ENCODE results near the gene ADRM1.

The ADRM1 gene

DNA sequence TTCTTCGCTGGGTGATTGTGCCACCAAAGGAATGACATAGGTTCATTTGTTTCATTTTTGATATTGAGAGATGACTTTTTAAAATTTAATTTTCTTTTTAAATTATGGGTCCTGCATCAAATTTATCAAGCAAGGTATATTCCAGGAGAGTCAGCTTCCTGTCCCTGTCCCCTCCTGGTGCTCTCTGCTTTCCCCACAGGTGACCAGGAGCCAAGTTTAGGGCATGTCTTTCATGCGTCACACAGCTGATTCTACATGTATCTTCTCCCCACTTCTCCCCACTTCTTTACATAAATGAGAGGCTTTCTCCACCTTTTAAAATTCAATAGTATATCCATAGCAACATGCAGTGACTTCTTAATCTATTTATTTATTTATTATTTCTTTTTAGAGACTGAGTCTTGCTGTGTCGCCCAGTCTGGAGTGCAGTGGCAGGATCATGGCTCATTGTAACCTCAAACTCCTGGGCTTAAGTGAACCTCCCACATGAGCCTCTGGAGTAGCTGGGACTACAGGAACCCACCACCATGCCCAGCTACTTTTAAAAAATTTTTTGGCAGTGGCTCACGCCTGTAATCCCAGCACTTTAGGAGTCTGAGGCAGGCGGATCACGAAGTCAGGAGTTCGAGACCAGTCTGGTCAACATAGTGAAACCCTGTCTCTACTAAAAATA is 34.4 kb upstream of the ADRM1 start:
- Histone ChIP-seq H3K4me3 (ENCODE audit: low read length) (no peak overlapping the region), H3K4me1 (ENCODE audit: control insufficient read depth, insufficient read depth, low read length) (no peaks in the 10 kb centered on the region), H3K27me3 (ENCODE audit: control insufficient read depth, insufficient read depth, low read length) (no peaks in the 10 kb centered on the region), H3K27ac (ENCODE audit: low read depth, low read length) (no peak overlapping the region), H3K9ac (ENCODE audit: low read length) (no peak overlapping the region), H3K36me3 (ENCODE audit: control insufficient read depth, insufficient read depth, low read length) (peaks cover 22% of the 10 kb centered on the region)

DNA sequence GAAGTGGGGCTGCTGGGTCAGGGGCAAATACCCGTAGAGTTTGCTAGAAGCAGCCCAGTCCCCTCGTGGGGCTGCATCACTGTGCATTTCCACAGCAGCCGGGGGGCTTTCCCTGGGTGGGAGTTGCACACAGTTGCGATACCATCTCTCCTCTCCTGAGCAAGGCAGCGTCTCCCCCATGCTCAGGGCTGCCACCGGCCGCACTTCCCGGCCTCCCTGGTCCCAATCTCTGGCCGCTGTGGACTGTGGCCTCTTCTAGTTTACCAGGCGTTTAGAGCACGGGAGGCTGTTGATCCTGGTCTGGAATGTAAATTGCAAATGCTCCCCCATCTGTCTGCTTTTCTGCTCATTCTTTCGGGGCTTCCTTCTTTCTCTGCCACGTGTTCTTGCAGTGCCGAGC is 33.4 kb upstream of the ADRM1 start:
- Histone ChIP-seq H3K27ac (ENCODE audit: low read depth, low read length) (no peak overlapping the region), H3K36me3 (ENCODE audit: control insufficient read depth, insufficient read depth, low read length) (peaks cover 30% of the 10 kb centered on the region), H3K4me3 (ENCODE audit: low read length) (no peak overlapping the region), H3K4me1 (ENCODE audit: control insufficient read depth, insufficient read depth, low read length) (no peaks in the 10 kb centered on the region), H3K27me3 (ENCODE audit: control insufficient read depth, insufficient read depth, low read length) (no peaks in the 10 kb centered on the region), H3K9ac (ENCODE audit: low read length) (no peak overlapping the region)

DNA sequence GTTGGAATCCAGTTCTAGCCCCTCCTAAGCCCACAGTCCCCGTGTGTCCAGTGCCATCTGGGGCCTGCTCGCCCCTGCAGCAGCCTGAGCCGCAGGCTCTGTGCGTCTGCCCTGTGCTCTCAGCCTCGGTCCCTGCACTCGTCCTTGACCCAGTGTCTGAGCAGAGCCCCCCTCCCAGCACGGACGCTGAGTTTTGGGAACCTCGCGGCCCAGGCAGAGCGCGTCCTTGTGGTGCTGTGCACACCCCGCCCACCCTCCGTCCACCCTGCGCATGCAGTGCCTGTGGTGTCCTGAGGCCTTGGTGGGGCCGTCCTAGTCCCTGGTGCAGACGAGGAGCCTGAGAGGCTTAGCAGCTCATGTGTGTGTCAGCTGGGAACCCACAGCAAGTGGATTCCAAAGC is 32.9 kb upstream of the ADRM1 start:
- no peak overlapping the region for H3K27ac ChIP-seq (ENCODE audit: low read depth, low read length)

DNA sequence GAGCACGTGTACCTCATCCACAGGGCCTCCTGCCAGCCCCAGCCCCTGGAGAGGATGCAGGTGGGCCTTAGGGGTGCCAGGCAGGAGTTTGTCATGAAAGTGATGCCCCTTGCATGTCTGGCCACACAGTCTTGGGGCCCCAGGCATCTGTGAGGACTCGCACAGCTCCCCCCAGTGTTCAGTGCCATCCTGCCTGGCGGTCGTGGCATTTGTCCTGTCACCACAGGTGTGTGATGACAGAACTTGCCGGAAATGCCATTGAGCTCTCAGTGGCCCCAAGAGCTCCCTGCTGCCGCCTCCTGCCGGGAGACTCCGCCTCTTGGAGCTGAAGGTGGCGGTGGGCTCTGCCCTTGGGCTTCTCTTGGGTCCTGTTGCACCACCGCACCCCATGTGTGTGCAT is 30.6 kb upstream of the ADRM1 start:
- Histone ChIP-seq H3K9ac (ENCODE audit: low read length) (no peak overlapping the region), H3K4me1 (ENCODE audit: control insufficient read depth, insufficient read depth, low read length) (no peaks in the 10 kb centered on the region), H3K36me3 (ENCODE audit: control insufficient read depth, insufficient read depth, low read length) (peaks cover 24% of the 10 kb centered on the region), H3K27ac (ENCODE audit: low read depth, low read length) (no peak overlapping the region), H3K27me3 (ENCODE audit: control insufficient read depth, insufficient read depth, low read length) (no peaks in the 10 kb centered on the region), H3K4me3 (ENCODE audit: low read length) (no peak overlapping the region)

More for the DNA sequence above, 32.9 kb upstream of the ADRM1 start:
- no peak overlapping the region for H3K9ac ChIP-seq (ENCODE audit: low read length)
- no peaks in the 10 kb centered on the region for H3K4me1 ChIP-seq (ENCODE audit: control insufficient read depth, insufficient read depth, low read length)
- peaks cover 31% of the 10 kb centered on the region for H3K36me3 ChIP-seq (ENCODE audit: control insufficient read depth, insufficient read depth, low read length)
- no peaks in the 10 kb centered on the region for H3K27me3 ChIP-seq (ENCODE audit: control insufficient read depth, insufficient read depth, low read length)
- H3K4me3 ChIP-seq (ENCODE audit: low read length), result no peak overlapping the region

DNA sequence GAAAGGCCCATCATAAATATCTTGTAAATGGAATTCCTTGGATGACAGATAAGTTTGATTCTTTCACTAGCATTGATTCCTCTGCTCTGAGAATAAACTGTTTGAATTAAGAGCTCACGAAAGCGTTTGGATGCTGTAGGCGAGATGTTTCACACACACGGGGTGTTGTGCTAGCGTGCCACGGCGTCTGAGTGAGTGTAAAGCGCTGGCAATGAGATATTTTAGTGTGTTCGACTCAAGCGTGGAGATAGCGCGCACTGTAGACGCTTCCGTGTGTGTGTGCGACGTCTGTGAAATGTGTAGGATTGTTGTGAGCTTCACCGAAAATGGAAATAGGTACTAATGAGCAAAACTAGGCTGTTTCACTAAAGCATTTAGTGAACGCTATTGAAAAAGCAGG is 29.4 kb upstream of the ADRM1 start:
- no peaks in the 10 kb centered on the region for H3K4me1 ChIP-seq (ENCODE audit: control insufficient read depth, insufficient read depth, low read length)
- no peak overlapping the region for H3K27ac ChIP-seq (ENCODE audit: low read depth, low read length)
- H3K4me3 ChIP-seq (ENCODE audit: low read length), result no peak overlapping the region
- no peaks in the 10 kb centered on the region for H3K27me3 ChIP-seq (ENCODE audit: control insufficient read depth, insufficient read depth, low read length)
- H3K9ac ChIP-seq (ENCODE audit: low read length), result no peak overlapping the region
- H3K36me3 ChIP-seq (ENCODE audit: control insufficient read depth, insufficient read depth, low read length), result peaks cover 24% of the 10 kb centered on the region

DNA sequence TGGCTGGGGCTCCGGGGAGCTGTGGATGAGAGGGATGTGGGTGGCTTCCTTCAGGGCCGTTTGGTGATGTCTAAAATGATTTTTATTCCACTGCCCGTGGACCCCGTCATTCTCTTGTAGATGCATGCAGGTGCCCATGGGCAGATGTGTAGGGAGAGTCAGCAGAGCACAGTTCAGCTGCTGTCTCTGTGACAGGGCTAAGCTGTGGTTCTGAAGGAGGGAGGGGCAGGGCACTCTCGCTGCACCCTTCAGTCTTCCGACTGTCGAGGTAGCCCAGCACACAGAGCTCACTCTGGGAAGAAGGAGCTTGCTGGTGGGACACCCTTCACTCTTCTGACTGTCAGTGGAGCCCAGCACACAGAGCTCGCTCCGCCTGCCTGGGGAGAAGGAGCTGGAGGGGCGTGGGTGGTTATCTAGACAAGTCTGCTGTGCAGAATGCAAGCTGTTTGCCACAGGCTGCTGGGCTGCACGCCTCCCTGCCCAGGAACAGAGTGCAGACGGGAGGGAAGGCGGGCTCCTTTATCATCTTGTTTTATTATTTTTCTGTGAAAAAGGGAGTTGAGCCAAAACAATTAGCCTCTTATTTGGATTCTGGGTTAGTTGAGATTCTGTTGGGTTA is 28.4 kb upstream of the ADRM1 start:
- Histone ChIP-seq H3K4me1 (ENCODE audit: control insufficient read depth, insufficient read depth, low read length) (no peaks in the 10 kb centered on the region), H3K27ac (ENCODE audit: low read depth, low read length) (no peak overlapping the region), H3K36me3 (ENCODE audit: control insufficient read depth, insufficient read depth, low read length) (peaks cover 29% of the 10 kb centered on the region), H3K4me3 (ENCODE audit: low read length) (no peak overlapping the region), H3K9ac (ENCODE audit: low read length) (no peak overlapping the region), H3K27me3 (ENCODE audit: control insufficient read depth, insufficient read depth, low read length) (no peaks in the 10 kb centered on the region)

DNA sequence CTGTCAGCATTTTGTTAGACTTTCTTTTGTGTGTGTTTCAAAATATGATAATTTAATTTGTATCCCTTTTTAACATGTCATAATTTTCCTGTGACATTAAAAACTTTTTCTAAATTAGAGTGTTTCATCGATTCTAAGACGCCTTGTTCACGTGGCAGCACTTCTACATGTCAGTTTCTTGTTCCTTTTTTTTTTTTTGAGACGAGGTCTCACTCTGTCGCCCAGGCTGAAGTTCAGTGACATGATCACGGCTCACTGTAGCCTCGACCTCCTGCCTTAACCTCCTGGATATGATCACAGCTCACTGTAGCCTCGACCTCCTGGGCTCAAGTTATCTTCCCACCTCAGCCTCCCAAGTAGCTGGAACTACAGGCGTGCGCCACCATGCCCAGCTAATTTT is 27.6 kb upstream of the ADRM1 start:
- Histone ChIP-seq H3K9ac (ENCODE audit: low read length) (no peak overlapping the region), H3K4me3 (ENCODE audit: low read length) (no peak overlapping the region), H3K36me3 (ENCODE audit: control insufficient read depth, insufficient read depth, low read length) (peaks cover 36% of the 10 kb centered on the region), H3K4me1 (ENCODE audit: control insufficient read depth, insufficient read depth, low read length) (no peaks in the 10 kb centered on the region), H3K27me3 (ENCODE audit: control insufficient read depth, insufficient read depth, low read length) (no peaks in the 10 kb centered on the region), H3K27ac (ENCODE audit: low read depth, low read length) (no peak overlapping the region)

DNA sequence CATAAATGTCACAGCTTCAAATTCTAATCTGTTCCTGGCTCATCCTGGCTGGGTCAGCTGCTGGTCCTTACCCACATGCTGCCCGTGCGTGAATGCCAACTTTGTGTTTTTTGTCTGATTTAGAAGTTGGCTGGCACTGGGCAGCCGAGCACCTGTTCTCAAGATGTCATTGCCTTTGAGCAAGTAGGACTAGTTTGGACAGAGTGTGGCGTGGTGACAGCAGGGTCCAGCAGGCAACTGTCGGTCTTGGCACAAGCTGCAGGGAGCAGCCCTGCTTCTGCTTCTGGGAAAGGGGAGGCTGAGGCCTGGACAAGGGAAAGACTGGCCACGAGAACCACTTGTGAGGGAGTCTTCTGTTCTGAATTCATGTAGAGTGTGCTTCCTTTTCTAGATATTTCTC is 26.4 kb upstream of the ADRM1 start:
- Histone ChIP-seq H3K9ac (ENCODE audit: low read length) (no peak overlapping the region), H3K4me1 (ENCODE audit: control insufficient read depth, insufficient read depth, low read length) (no peaks in the 10 kb centered on the region), H3K27me3 (ENCODE audit: control insufficient read depth, insufficient read depth, low read length) (no peaks in the 10 kb centered on the region), H3K27ac (ENCODE audit: low read depth, low read length) (no peak overlapping the region), H3K36me3 (ENCODE audit: control insufficient read depth, insufficient read depth, low read length) (peaks cover 48% of the 10 kb centered on the region), H3K4me3 (ENCODE audit: low read length) (no peak overlapping the region)

DNA sequence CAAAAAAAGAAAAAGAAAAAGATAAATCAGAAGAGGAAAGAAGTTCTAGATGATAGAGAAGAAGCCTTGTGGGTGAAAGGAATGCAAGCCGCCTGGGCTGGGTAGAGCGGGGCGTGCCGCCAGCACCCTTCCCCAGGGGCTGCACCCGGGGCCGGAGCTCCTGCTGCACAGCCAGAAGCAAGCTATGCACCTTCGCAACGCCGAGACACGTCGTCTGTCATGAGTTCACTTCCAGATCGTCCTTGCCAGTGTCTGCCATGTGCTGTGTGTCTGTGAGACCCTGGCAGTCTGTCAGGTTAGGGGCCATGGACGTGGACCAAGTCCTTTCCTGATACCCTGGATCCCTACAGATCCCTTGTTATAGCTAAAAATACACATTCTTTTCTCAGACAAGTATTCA is 25.5 kb upstream of the ADRM1 start:
- Histone ChIP-seq H3K36me3 (ENCODE audit: control insufficient read depth, insufficient read depth, low read length) (peaks cover 50% of the 10 kb centered on the region), H3K27me3 (ENCODE audit: control insufficient read depth, insufficient read depth, low read length) (no peaks in the 10 kb centered on the region)

DNA sequence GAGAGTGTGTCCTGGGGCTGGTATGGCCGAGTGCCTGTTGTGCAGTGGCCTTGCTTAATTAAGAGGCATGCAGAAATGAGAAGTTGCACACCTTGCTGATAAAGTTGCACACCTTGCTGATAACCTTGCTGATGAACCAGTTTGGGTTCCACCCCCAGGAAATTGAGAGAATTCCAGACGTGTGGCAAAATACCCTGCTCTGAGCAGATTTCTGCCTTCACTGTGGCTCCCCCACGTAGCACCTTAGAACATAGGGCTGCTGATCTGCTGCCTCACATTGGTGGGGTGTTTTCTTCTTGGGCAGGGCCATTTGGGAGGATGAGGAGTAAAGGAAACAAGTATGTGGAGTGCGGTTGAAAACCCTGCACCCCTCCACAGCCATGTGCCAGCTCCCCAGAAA is 22.5 kb upstream of the ADRM1 start:
- Histone ChIP-seq H3K4me3 (ENCODE audit: low read length) (no peak overlapping the region), H3K36me3 (ENCODE audit: control insufficient read depth, insufficient read depth, low read length) (peaks cover 45% of the 10 kb centered on the region), H3K27ac (ENCODE audit: low read depth, low read length) (no peak overlapping the region), H3K9ac (ENCODE audit: low read length) (no peak overlapping the region), H3K27me3 (ENCODE audit: control insufficient read depth, insufficient read depth, low read length) (no peaks in the 10 kb centered on the region), H3K4me1 (ENCODE audit: control insufficient read depth, insufficient read depth, low read length) (no peaks in the 10 kb centered on the region)

More for the DNA sequence above, 25.5 kb upstream of the ADRM1 start:
- H3K4me1 ChIP-seq (ENCODE audit: control insufficient read depth, insufficient read depth, low read length), result no peaks in the 10 kb centered on the region
- no peak overlapping the region for H3K4me3 ChIP-seq (ENCODE audit: low read length)
- no peak overlapping the region for H3K9ac ChIP-seq (ENCODE audit: low read length)
- no peak overlapping the region for H3K27ac ChIP-seq (ENCODE audit: low read depth, low read length)

DNA sequence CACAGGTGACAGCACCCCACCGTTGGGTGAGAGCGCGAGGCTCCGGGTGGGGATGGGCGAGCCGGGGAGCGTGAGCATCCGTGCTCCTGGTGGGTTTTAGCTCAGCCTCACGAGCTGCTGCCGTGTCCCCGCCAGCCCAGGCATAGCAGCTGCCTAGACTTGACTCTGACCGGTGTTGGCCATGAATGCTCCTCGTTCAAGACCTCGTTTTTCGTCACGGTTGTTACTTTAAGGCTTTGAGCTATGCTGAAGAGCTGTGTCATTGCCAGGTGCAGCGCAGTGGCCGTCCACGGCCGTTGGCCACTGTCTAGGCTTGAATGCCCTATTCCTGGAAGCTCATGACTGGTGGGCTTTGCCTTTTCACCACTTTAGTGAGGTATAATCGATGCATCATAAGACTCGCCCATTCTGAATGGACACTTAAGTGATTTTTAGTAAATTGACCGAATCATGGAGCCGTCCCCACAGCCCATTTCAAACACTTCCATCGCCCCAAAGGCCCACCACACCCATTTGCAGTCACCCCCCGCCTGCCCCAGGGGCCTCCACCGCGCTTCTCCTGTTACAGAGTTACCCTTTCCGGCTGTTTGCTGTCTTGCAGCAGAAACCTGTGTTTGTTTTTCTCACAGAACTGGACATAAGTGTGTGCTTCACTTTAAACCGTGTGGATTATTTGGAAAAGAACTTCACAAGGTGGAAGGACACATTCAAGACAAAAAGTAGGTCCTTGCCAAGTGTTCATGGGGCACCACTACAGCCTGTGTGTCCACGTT is 21.4 kb upstream of the ADRM1 start:
- no peak overlapping the region for H3K27ac ChIP-seq (ENCODE audit: low read depth, low read length)
- no peaks in the 10 kb centered on the region for H3K4me1 ChIP-seq (ENCODE audit: control insufficient read depth, insufficient read depth, low read length)
- no peak overlapping the region for H3K9ac ChIP-seq (ENCODE audit: low read length)
- H3K36me3 ChIP-seq (ENCODE audit: control insufficient read depth, insufficient read depth, low read length), result peaks cover 45% of the 10 kb centered on the region
- H3K4me3 ChIP-seq (ENCODE audit: low read length), result no peak overlapping the region
- no peaks in the 10 kb centered on the region for H3K27me3 ChIP-seq (ENCODE audit: control insufficient read depth, insufficient read depth, low read length)

DNA sequence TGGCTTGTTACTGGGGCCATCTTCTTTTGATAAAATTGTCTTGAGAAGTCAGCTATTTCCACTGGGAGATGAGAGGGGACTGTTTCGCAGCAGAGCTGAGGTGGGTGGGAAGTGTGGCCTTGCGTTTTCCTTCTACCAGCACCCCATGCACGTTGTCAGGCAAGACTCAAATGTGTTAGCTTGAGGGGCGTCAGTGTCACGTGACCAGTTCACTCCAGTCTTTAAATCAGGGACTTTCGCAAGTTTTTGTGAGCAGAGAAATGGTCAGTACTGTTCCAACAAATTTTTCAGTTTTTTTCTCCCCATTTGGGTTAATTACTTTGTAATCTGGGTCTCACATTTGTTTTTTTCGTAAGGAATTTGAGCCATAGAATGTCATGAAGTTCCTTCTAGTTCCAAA is 20.7 kb upstream of the ADRM1 start:
- no peak overlapping the region for H3K9ac ChIP-seq (ENCODE audit: low read length)
- peaks cover 51% of the 10 kb centered on the region for H3K36me3 ChIP-seq (ENCODE audit: control insufficient read depth, insufficient read depth, low read length)
- H3K27me3 ChIP-seq (ENCODE audit: control insufficient read depth, insufficient read depth, low read length), result no peaks in the 10 kb centered on the region
- H3K4me3 ChIP-seq (ENCODE audit: low read length), result no peak overlapping the region
- H3K4me1 ChIP-seq (ENCODE audit: control insufficient read depth, insufficient read depth, low read length), result no peaks in the 10 kb centered on the region
- H3K27ac ChIP-seq (ENCODE audit: low read depth, low read length), result no peak overlapping the region
